Dermis microvascular lymphatic vessel endothelial cell (primary cell): ENCODE results near the gene HOXB6. TPM values are rescaled to one million over a fixed set of nuclear protein-coding genes. Genes with fewer than 3 reads are reported as not detected.
A peak's percentile ranks its signal among the peaks of the same experiment; 100 is the strongest.

Source experiments
- DNase-seq, 2 donors: peaks; one replicate each; pipeline versions ENCODE4 v3.0.0 to v3.0.0-alpha.2; 2010; ENCODE audit warnings: low read depth in 2 of 2
- total RNA-seq: library from RNA; depleted of rRNA; stranded (reverse); fragments of >200 nt; gene quantifications from 2 replicates; pipeline ENCODE4 v1.2.1, GENCODE V29; 2014

The HOXB6 gene
- total RNA-seq, 1 donor from 2014 or later = 3.3 TPM

DNA sequence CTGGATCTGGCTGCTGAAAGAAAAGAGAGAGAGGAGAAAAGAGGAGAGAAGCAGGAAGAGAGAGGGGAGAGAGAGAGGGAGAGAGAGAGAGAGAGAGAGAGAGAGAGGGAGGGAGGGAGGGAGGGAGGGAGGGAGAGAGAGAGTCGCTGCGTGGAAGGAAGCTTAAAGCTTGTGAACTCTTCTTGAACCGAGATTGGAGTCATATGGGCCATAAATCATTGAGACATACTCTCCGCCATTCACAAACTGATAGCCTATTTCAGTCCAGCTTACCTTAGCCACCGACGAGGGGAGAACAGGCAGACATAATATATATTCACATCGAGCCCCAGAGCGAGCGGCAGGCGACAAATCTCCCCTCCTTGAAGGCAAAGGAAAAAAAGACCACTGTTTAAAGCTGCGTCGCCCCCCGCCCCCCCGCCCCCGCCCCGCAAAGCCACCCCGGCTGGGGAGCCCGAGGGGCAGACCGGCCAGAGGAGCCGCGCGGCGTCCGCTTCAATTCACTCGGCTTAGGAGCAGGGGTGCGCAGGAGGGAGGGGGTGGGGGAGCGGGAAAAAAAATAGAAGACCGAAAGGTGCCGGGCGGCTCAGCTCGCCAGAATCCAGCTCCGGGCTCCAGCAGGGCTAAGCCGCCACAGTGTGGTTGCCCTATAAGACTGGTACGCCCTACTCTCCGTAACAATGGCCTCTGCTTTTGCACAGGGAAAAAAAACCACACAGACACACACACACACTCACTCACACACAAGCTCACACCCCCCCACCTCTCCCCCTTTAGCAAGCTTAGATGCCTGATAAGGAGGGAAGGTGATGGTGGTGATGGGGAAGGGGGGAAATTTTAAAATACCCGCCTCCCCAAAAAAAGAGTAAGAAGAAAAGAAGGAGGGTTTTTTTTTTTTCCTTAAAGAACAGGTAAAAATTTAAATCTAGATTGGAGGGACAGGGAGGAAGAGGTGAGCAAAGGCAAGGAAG, 49.2 kb downstream of the HOXB6 start:
- DNase-seq = peak in 1 of 2 donors; percentile 59

DNA sequence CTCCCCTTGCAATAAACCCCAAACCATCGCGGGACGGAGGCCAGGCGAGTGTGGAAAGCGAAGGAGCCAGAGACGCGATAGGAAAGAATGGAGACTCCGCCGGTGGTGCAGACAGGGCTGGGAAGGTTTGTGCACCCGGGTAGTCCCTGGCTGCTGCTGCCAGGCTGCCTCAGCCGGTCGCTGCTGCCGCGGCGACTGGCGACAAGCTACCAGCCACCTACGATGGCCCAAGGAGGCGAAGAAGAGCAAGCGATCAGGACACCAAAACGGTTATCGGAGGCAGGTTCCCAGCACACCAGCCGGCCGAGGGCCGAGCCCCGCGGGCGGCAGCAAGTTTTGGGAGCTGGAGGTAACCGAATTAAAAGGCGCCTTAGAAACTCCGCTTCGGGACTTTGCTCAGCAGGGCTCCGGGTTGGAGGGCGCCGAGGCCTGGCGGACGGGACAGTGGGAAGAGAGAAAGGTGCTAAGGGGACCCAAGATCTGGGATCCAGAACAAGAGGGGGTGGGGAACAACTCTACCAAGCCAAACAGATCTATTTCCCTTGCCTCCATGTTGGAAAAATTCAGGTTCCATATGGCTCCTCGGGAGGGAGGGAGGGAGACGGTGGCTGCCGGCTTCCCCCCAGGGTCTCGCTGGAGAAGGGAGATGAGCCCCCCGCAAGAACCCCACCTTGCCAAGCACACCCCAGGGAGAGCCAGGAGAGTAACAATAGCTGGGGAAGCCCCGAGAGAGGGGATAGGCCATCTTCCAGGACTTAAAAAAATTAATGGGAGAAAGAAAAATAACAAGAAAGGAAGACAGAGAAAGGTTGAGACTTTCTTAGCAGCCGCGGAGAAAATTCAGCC, 50.2 kb downstream of the HOXB6 start:
- no peak for DNase-seq

DNA sequence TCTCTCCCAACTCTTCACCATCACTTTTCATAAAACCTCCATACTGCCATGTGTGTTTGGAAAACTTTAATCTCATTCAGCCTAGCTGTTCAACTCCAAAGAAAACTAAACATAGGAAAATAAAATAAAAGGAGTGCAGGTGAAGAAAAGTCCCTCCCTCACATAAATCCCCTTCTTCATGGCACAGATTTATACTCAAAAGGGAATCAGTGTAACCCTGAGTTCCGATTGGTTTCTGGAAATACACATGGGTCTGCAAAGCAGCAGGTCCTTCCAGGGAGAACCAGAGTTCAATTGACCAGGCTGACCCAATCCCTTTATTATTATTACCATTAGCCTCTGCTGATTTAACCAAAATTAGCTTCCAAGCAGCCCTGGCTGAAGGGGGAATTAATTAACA, 51.0 kb downstream of the HOXB6 start:
- DNase-seq = no peak

GRCh38 chr17:48553190-48553547, 51.6 kb downstream of the HOXB6 start:
- DNase-seq = no peak

DNA sequence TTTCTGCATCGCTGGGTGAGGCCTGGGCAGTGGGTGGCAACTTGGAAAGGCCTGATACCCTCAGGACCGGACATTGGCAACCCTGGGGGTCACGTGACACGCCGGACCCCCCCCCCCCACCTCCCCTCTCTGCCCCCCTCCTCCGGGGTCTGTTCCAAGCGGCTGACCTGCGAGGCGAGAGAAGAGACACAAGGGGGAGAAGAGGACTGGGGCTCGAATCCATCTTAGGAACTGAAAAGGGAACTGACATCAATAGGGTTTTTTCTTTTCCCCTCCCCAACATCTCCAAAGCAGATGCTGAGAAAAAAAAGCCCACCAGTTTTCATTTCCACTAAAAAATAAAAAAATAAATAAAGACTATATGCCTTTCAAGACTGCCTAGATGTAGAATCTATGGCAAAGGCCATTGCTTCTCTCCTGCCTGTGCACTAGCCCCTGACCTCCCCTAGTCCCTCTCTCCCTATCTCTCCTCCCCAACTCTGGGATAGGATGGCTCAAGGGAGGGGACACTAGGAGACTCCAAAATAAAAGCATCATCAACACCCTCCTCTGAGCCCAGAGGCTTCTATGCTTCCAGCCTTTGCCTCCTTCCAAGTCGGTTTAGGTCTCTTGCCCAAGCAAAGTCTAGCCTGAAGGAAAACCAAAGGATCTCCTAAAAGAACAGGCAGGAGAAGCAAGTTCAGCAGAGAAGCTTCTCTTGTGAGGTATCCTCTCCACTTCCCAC, 52.2 kb downstream of the HOXB6 start:
- no peak for DNase-seq

DNA sequence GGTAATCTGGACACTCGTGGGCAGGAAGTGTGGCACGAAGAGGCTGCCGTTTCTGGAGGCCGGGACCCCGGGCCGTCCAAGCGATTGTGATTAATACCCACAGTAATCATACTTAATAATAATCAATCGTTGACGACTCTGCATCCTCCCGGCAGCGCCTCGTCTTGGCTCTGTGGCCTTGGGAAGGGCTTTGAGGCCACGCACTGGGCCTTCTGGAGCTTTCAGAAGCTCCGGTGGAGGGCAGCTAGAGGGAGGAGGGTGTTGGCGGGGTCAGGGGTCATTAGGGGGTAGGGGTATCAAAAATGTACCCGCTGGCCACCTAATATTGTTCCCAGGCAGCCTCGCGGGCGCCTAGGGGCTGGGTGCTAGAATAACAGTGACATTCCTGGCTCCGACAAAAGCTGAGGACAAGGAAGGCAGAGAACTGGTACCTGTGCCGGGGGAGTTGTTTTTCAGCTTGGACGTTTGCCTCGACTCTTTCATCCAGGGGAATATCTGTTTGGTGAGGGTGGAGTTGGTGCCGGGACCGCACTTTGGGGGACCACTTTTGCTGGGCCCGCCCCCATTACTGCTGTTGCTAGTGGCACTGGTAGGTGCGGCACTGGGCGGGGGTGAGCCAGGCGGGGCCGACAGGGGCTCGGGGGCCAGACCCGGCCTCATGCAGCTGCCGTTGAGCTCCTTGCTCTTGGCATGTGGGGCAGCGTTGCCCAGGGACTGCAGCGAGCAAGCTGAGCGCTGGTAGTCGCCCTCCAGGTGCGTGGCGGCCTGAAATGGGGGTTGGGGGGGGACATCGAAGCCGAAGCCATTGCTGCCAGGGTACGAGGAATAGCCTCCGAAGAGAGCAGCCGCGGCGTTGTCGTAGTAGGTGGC, 53.0 kb downstream of the HOXB6 start:
- DNase-seq = no peak

GRCh38 chr17:48551214-48551555, 53.6 kb downstream of the HOXB6 start:
- DNase-seq = no peak

DNA sequence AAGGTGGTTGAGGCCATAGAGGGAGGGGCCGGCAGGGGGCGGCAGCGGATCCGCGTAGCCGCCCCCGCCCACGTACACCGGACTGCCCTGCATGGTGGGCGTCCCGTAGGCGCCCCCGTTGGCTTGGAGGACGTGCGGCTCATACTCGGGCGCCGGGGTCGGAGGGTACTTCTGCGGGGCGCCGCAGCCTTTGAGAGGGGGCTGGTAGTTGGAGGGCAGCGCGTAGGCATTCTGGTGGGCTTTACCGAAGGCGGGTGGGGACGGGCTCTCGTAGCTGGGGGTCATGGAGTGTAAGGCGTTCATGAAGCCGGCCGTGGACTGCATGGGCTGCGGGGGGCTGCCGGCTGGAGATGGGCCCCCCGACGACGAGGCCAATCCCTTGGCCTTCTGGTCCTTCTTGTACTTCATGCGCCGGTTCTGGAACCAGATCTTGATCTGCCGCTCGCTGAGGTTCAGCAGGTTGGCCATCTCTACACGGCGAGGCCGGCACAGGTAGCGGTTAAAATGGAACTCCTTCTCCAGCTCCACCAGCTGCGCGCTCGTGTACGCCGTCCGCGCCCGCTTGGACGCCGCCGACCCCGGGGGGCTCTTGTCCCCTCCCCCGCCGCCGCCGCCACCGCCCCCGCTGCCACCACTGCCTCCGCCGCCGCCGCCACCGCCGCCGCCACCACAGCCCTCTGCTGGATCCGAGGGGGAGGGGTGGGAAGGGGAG, 54.1 kb downstream of the HOXB6 start:
- DNase-seq = no peak

- no peak for DNase-seq
These were observed 54.8 kb downstream of the HOXB6 start for GRCh38 chr17:48549914-48550501.

DNA sequence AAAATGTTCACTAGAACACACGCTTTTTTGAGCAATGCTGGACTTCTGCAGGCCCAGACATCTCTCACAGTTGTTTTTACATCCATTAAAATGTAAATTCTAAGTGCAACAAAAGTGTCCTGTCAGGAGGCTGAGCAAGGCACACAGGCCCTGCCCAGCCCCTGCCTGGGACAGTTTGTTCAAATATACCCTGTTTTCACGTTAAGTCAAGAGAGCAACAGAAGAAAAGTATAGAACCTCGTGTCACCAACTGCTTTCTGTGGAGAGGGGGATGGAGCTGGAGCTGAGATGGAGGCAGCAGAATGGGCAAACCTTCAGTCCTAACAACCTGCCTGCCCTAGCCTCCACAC, 55.5 kb downstream of the HOXB6 start:
- DNase-seq = no peak

GRCh38 chr17:48548523-48549280, 56.1 kb downstream of the HOXB6 start:
- DNase-seq = no peak

DNA sequence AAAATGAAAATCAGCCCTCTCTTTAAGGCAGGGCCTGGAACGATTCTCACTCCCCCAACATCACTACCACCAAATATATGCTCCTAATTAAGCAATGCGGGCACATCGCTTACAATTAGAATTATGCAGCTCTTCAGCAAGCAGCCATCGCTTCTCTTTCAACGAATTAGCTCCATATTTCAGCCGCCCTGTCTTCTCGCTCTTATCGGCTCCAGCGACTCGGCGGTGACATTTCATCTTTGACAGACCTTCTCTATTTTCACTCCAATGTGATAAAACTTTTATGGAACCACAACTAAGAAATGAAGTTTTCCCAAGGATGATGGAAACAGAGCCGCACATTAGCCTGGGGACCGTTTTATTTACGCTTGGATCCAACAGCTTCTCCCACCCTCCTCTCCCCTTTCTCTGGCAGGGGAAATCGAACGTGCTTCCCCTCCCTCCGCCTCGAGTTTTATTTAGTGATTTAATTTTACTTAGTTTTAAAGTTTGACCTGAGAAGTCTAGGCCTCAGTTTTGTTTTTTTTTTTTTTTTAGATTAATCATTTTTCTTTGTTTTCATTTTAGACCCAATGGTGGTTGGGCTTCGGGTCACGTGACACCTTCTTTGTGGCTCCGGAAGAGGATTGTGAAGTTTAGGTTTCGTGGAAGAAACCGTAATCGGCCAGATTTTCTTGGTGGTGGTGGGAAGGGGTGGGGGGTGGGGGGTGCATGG, 56.8 kb downstream of the HOXB6 start:
- no peak for DNase-seq

GRCh38 chr17:48546924-48547807, 57.6 kb downstream of the HOXB6 start:
- DNase-seq = no peak

DNA sequence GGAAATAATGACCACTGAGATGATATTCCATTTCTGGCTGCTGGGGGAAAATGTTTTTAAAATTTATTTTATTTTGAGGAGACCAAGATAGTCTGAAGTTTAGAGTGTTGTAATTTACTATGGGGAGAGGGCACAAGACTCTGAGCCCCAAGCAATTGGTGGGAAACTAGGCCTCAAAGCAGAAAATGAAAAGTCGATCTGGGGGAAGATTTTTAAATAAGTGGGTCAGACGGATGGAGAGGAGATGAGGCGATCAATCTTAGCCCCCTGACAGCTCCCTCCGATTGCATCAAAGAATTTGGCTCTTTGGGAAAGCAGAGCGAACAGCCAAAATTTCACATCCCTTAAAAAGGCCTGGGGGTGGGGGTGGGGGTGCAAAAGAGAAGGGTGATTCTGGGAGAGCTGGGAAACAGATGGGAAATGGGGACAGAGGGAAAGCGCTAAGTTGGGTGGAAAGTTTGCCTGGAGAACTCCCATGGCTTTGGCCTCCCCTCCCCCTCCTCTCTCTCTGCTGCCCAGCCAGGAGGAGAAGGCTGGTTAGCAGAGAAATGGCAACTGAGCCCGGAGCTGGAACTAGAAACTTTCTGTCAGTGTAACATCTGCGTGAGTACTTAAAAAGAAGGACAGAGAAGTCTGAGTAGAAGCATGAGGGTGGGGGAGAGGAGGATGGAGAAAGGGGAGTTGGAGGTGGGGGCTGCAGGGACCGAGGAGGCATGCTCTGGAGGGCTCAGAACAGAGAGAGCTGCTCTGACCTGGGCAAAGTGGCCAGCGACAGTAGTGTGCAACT, 58.5 kb downstream of the HOXB6 start:
- DNase-seq = no peak
